ENCODE measurements around the gene CORO2B.

The CORO2B gene

GRCh38 chr15:68571582-68571981 is 7.2 kb upstream of the CORO2B start:
- in situ Hi-C loops (cut with MboI; ENCODE audit: low sequenced_read_pairs) = no loop called here

- in situ Hi-C loops (cut with MboI; ENCODE audit: low sequenced_read_pairs) = no loop called here
These were observed 6.5 kb upstream of the CORO2B start for GRCh38 chr15:68572309-68572708.

- in situ Hi-C loops (cut with MboI; ENCODE audit: low sequenced_read_pairs) = no loop called here
These were observed 5.9 kb upstream of the CORO2B start for GRCh38 chr15:68572921-68573320.

- in situ Hi-C loops (cut with MboI; ENCODE audit: low sequenced_read_pairs) = no loop called here
These were observed 4.7 kb upstream of the CORO2B start for GRCh38 chr15:68574046-68574445.

GRCh38 chr15:68574629-68575028 is 4.2 kb upstream of the CORO2B start:
- in situ Hi-C loops (cut with MboI; ENCODE audit: low sequenced_read_pairs) = no loop called here

- in situ Hi-C loops (cut with MboI; ENCODE audit: low sequenced_read_pairs) = no loop called here
These were observed 2.4 kb upstream of the CORO2B start for GRCh38 chr15:68576235-68576892.

GRCh38 chr15:68578175-68578979 is 416 bp upstream of the CORO2B start:
- in situ Hi-C loops (cut with MboI; ENCODE audit: low sequenced_read_pairs) = no loop called here

GRCh38 chr15:68580026-68580882 is 1.5 kb downstream of the CORO2B start:
- in situ Hi-C loops (cut with MboI; ENCODE audit: low sequenced_read_pairs) = no loop called here

- in situ Hi-C loops (cut with MboI; ENCODE audit: low sequenced_read_pairs) = no loop called here
These were observed 2.0 kb downstream of the CORO2B start for GRCh38 chr15:68580883-68581155.

- in situ Hi-C loops (cut with MboI; ENCODE audit: low sequenced_read_pairs) = no loop called here
These were observed 2.9 kb downstream of the CORO2B start for GRCh38 chr15:68581725-68582124.

- in situ Hi-C loops (cut with MboI; ENCODE audit: low sequenced_read_pairs) = no loop called here
These were observed 3.4 kb downstream of the CORO2B start for GRCh38 chr15:68582236-68582635.

GRCh38 chr15:68582864-68583263 is 4.1 kb downstream of the CORO2B start:
- in situ Hi-C loops (cut with MboI; ENCODE audit: low sequenced_read_pairs) = no loop called here

GRCh38 chr15:68583321-68583720 is 4.5 kb downstream of the CORO2B start:
- in situ Hi-C loops (cut with MboI; ENCODE audit: low sequenced_read_pairs) = no loop called here

GRCh38 chr15:68583936-68584755 is 5.4 kb downstream of the CORO2B start:
- in situ Hi-C loops (cut with MboI; ENCODE audit: low sequenced_read_pairs) = no loop called here

- in situ Hi-C loops (cut with MboI; ENCODE audit: low sequenced_read_pairs) = no loop called here
These were observed 6.2 kb downstream of the CORO2B start for GRCh38 chr15:68584756-68585573.

- in situ Hi-C loops (cut with MboI; ENCODE audit: low sequenced_read_pairs) = no loop called here
These were observed 6.9 kb downstream of the CORO2B start for GRCh38 chr15:68585574-68586273.

GRCh38 chr15:68586274-68586961 is 7.6 kb downstream of the CORO2B start:
- in situ Hi-C loops (cut with MboI; ENCODE audit: low sequenced_read_pairs) = no loop called here

- in situ Hi-C loops (cut with MboI; ENCODE audit: low sequenced_read_pairs) = no loop called here
These were observed 9.1 kb downstream of the CORO2B start for GRCh38 chr15:68587769-68588385.
